ENCODE data around the gene ATF6.

ATF6 gene

DNA sequence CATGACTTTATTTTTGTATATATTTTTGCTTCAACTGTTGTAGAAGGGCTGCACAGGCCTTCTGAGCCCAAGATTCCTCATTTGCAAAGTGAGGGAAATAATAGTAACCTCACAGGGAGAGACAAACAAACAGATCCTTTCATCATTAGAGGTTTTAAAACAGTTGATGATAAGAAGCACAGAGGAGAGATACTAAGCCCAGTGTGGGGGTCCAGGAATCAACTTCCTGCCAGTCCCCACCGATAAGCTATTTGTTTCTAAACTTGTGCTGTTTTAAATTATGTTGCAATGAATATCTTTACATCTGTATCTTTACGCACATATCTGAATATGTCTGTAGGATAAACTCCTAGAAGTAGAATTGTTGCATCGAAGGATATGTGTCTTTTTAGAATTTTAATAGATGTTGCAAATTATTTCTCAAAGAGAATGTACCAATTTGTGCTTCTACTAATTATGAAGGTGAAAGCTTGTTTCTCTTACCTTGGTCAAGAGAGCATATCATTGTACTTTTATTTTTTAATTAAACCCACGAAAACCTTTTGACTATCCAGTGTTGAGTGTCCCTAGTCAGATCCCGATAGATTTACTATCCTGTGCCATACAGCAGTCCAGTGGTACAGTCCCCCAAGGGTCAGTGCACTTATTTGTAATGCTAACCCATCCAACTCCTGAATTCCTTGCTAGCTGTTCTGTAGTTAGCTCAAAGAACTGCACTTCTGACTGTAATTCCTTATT is 34.0 kb upstream of the ATF6 start:
- in situ Hi-C loops (cut with MboI; ENCODE audit: low sequenced_read_pairs), result loop anchor here (10.0 to 25.0 kb wide), 2 partner anchors 247 to 545 kb away; partner anchors contain the start of genes ADAMTS4 and B4GALT3

DNA sequence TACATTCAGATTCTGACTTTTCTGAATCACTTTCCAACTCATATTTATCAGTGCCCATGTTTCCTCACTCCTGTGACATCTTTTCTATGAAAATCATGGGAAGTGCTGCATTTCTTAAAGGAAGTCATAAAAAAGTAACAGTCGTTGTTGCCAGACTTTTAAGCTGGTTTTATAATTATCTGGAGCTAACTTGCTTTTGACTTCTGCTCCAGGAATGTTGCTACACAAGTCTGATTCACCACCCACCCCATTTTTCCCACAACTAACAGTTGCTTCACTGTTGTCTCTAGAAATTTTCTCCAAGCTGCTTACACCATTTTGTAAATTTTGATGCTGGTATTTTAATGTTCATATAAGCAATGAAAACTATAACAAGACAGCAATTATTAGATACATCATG is 32.6 kb upstream of the ATF6 start:
- in situ Hi-C loops (cut with MboI; ENCODE audit: low sequenced_read_pairs), result loop anchor here (10.0 to 25.0 kb wide), 2 partner anchors 249 to 546 kb away; partner anchors contain the start of genes ADAMTS4 and B4GALT3

DNA sequence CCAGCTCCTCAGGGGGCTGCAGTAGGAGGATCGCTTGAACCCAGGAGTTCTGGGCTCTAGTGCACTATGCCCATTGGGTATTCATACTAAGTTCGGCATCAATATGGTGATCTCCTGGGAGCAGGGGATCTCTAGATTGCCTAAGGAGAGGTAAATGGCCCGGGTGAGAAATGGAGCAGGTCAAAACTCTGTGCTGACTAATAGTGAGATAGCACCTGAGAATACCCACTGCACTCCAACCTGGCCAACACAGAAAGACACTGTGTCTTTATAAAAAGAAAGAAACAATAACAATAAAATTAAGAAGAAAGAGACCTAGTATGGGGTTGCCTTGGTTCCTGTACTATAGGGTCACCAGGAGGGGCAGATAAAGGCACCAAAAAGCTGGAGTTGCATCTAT is 30.3 kb upstream of the ATF6 start:
- in situ Hi-C loops (cut with MboI; ENCODE audit: low sequenced_read_pairs), result loop anchor here (10.0 to 25.0 kb wide), 2 partner anchors 251 to 549 kb away; partner anchors contain the start of genes ADAMTS4 and B4GALT3

DNA sequence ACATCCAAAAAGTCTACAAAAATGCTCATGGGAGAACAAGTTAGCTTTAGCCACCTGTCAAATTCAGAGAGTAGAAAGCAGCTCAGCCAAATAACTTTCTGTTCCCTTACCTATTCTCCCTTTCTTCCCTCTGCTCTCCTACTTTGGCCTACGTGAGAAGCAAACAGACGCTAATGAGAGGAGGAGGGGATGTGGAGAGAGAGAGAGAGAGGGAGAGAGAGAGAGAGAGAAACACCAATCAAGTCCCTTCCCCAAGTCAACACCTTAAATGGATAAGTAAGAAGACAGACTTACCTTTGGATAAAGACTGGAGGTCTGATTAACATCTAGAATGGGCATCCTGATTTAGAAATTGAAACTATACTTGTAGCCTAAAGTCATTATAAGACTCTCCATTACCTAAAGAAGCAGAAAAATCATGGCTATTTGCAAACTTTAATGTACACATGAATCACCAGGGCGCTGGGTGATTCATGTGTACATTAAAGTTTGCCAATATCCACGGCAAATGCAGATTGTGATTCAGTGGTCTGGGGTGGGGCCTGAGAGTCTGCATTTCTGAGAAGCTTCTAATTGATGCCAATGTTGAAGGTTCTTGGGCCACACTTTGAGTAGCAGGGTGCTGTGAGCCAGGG is 29.7 kb upstream of the ATF6 start:
- in situ Hi-C loops (cut with MboI; ENCODE audit: low sequenced_read_pairs), result loop anchor here (10.0 to 25.0 kb wide), 2 partner anchors 252 to 549 kb away; partner anchors contain the start of genes ADAMTS4 and B4GALT3

DNA sequence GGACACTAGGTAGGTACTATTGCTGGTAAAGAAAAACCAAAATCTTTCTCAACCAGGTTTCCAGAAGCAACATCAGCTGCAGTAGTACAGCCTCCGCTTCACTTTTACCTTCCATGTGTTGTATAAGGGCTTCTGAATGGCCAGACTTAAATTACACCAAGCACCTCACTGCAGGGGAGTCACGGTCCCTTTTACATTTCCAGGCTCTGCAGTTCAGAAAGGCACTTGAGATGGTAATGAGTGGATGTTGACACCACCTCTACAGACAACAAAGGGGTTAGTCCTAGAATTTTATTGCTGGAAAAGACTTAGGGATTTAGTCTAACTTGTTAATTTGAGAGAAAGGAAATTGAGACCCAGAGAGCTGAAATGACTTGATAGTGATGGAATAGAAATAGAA is 28.5 kb upstream of the ATF6 start:
- in situ Hi-C loops (cut with MboI; ENCODE audit: low sequenced_read_pairs), result loop anchor here (10.0 to 25.0 kb wide), 2 partner anchors 253 to 550 kb away; partner anchors contain the start of genes ADAMTS4 and B4GALT3

DNA sequence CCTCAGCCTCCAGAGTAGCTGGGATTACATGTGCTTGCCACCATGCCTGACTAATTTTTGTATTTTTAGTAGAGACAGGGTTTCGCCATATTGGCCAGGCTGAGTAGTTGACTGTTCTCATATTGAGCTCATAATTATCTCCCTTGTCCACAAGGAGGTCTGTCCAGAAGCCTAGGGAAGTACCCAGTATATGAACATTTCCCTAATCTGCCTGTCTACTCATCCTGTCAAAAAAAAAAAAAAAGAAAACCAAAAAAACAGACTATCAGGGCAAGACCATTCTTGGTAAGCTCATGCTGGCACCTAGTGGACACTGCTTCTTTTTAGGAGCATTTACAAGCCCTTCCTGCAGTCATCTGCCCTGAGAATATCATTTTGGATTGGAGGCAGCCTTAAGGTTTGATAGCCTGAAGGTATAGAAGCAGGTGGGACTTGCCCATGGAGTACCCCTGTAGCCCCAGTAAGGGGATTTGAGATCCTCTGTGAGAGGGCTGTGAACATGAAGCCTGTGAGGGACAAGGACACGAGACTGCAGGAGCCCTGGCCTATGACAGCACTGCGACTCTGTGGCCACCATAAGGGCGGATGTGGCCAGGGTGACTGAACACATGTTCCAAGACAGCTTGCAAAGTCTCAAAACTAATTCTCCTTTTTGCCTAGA is 27.4 kb upstream of the ATF6 start:
- in situ Hi-C loops (cut with MboI; ENCODE audit: low sequenced_read_pairs), result loop anchor here (10.0 to 25.0 kb wide), 2 partner anchors 254 to 551 kb away; partner anchors contain the start of genes ADAMTS4 and B4GALT3

DNA sequence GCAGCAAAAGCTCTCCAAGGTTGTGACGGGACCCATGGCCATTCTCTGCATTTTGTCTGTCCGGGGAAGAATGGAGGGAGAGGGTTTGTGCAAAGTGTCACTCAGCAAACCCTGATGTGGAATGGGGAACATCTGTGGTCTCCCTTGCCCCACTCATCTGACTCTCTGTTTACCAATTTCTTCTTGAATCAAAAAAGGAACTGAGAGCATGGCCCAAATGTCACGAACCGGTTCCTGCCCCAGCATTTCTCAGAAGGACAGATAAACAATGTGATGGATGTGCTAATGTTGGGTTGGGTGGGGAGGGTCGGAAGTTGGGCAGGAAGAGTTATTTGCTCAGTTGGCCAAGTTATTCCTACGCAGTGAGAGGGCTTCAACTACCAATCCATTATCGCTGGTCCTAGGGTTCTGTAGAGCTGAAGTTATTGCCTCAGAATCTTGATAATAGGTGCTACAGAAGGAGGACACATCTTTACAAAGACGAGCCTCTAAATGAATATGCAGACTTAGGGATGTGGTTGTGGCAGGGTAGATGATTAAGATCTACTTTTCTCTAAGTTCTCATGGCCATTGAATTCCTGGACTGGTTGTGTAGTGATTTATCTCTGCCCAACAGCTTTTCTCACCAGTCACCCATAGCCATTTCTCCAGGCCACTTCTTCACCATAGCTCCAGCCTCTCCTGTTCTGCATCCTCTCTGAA is 26.1 kb upstream of the ATF6 start:
- in situ Hi-C loops (cut with MboI; ENCODE audit: low sequenced_read_pairs), result loop anchor here (10.0 to 25.0 kb wide), 2 partner anchors 255 to 553 kb away; partner anchors contain the start of genes ADAMTS4 and B4GALT3

DNA sequence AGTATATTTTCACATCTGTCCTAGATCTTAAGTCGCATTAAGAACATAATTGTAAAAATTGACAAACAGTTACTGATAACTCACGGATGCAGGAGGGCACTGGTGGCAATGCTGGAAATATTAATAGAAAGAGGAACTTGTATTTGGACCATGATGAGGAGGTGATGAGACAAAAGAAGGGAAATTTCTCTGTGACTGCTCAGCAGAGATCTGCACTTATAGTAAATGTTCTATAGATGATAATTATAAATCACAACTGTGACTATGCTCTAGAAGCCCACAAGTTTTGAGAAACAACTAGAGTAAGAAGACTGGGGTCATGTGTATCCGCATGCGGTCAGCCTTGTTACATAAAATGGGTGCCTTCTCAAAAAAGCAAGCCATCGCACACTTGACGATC is 25.2 kb upstream of the ATF6 start:
- in situ Hi-C loops (cut with MboI; ENCODE audit: low sequenced_read_pairs), result loop anchor here (25.0 kb wide), 1 partner anchor 554 kb away; the partner anchor contains the start of genes ADAMTS4 and B4GALT3

DNA sequence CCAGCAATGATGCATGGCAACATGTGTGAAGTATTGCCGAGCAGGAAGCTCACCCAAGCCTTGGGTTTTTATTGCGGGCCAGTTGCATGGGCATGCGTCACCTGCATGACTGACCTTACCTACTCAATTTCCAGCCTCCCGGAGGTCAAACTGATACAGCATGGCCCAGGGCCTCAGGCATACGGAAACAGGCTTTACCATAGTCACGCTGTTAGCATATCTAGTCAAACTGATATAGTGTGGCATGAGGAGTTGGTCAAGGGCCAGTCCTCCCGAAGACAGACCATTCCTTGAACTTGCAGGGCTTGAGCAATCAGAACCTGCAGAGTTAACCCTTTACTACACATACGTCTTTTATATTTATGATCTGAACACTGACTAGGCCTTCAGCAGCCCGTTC is 22.9 kb upstream of the ATF6 start:
- in situ Hi-C loops (cut with MboI; ENCODE audit: low sequenced_read_pairs), result loop anchor here (25.0 kb wide), 1 partner anchor 556 kb away; the partner anchor contains the start of genes ADAMTS4 and B4GALT3

DNA sequence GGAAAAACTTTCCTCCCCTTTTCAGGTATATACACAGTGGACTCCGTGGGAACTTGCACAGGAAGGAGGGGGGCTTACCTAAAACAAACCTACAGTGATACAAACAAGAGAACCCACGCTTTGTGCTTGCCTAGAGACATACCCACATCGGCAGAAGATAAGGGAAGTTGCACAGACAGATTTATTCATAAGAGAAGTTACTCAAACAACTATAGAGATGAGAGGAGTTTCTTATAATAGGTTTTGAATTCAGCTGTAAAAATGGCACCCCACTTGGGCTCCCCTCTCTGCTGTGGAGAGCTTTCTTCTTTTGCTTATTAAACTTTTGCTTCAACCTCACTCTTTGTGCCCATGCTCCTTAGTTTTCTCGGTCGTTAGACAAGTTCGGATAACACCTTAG is 18.3 kb upstream of the ATF6 start:
- in situ Hi-C loops (cut with MboI; ENCODE audit: low sequenced_read_pairs), result loop anchor here (25.0 kb wide), 1 partner anchor 560 kb away; the partner anchor contains the start of genes ADAMTS4 and B4GALT3

DNA sequence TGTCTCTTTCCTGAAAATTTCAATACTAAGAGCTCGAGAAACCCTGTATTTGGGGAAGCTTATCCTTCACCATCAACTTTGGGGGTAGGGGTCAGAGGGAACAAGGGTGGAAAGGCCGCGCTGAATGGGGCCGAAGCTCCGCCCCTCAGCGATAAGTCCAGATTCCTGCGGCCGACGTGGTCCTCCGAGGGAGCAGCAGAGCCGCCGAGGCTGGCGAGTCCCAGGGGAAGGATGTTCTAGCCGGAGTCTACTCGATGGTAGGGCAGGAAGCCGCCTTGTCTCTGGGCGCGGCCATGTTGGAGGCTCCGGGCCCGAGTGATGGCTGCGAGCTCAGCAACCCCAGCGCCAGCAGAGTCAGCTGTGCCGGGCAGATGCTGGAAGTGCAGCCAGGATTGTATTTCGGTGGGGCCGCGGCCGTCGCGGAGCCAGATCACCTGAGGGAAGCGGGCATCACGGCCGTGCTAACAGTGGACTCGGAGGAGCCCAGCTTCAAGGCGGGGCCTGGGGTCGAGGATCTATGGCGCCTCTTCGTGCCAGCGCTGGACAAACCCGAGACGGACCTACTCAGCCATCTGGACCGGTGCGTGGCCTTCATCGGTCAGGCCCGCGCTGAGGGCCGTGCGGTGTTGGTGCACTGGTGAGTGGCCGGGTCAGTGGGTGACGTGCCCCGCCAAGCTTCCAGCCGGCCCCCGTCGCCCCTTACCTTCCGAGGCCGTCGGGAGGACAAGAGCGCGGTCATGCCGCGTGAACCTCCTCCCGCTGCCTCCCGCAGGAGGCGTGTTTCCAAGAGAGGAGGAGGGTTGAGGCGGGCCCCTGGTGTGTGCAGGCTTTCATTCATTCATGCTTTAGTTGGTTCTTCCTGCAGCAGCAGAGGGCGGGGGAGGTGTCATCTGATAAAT is 16.4 kb upstream of the ATF6 start, which contains the start of gene DUSP12:
DUSP12 (plus strand) TSS at position 278 of the 899 bp plus-strand sequence; CDS start at position 294, 16 bp downstream.
- in situ Hi-C loops (cut with MboI; ENCODE audit: low sequenced_read_pairs), result loop anchor here (25.0 kb wide), 1 partner anchor 562 kb away; the partner anchor contains the start of genes ADAMTS4 and B4GALT3

DNA sequence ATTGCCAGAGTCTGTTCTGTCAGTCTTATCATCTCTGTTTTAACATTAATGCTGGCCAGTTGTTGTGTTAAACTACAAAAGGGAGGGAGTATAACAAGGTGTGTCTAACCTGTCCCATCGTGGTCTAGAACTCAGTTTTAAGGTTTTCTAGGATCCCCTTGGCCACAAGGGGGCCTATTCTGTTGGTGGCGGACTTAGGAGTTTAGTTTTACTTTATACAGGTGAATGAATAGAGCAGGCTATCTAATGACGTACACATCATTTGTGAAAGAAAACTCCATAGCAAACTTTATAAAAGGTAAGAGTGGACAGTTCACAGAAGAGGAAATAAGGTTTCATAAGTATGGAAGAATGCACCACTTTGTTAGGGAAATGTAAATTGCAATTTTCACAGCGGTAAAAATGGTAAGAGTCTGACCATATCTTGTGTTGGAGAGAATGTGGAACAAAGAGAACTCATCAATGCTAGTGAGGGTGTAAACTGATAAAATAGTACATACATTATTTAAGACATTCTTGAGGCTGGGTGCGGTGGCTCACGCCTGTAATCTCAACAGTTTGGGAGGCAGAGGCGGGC is 2.5 kb upstream of the ATF6 start:
- in situ Hi-C loops (cut with MboI; ENCODE audit: low sequenced_read_pairs), result no loop called here

DNA sequence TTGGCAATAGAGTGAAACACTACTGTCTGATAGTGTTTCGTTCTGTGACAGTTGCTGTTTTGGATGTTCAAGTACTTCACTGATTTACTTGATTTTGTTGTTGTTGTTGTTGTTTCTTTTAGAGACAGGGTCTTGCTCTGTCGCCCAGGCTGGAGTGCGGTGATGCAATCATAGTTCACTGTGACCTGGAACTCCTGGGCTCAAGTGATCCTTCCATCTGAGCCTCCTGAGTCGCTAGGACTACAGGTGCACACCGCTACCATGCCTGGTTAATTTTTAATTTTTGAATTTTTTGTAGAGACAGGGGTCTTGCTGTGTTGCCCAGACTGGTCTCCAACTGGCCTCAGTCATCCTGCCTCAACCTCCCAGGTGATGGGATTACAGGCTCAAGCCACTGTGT is 2.3 kb downstream of the ATF6 start:
- in situ Hi-C loops (cut with MboI; ENCODE audit: low sequenced_read_pairs), result no loop called here

DNA sequence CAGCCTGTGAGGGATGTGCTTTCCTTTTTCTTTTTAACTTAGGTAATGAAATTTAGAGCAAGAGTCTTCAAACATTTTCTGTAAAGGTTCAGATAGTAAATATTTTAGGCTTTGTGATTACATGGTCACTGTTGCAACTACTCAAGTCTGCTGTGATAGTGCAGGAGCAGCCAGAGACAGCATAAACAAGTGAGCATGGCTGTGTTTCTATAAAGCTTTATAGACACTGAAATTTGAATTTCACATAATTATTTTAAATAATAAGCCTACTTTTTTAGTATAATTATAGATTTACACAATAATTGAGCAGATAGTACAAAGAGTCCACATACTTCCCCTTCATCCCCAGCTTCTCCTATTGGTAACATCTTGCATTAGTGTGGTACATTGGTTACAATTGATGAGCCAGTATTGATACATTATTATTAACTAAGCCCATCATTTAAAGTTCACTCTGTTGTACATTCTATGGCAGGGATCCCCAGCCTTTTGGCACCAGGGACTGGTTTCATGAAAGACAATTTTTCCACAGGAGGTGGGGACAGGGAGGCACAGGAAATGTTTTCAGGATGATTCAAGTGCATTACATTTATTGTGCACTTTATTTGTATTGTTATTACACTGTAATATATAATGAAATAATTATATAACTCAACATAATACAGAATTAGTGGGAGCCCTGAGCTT is 3.0 kb downstream of the ATF6 start:
- in situ Hi-C loops (cut with MboI; ENCODE audit: low sequenced_read_pairs), result no loop called here

DNA sequence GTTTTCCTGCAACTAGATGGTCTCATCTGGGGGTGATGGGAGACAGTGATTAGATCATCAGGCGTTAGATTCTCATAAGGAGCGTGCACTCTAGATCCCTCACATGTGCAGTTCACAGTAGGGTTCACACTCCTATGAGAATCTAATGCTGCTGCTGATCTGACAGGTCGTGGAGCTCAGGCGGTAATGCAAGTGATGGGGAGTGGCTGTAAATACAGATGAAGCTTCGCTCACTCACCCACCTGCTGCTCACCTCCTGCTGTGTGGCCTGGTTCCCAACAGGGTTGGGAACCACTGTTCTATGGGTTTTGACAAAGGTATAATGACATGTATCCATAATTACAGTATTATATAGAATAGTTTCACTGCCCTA is 3.5 kb downstream of the ATF6 start:
- in situ Hi-C loops (cut with MboI; ENCODE audit: low sequenced_read_pairs), result loop anchor here (10.0 kb wide), 1 partner anchor 255 kb away; the partner anchor contains the start of gene OLFML2B

DNA sequence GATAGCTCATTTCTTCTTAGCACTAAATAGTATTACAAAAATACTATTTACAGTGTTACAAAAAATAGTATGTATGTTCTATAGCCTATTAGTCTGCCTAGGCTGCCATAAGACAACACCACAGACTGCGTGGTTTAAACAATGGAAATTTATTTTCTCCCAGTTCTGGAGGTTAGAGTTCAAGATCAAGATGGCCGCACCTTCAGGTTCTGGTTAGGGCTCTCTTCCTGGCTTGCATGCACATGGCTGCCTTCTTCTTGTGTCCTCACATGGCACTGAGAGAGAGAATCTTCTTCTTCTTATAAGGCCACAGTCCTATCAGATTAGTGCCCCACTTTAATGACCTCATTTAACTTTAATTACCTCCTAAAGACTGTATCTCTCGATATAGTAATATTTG is 4.1 kb downstream of the ATF6 start:
- in situ Hi-C loops (cut with MboI; ENCODE audit: low sequenced_read_pairs), result loop anchor here (10.0 kb wide), 1 partner anchor 255 kb away; the partner anchor contains the start of gene OLFML2B

DNA sequence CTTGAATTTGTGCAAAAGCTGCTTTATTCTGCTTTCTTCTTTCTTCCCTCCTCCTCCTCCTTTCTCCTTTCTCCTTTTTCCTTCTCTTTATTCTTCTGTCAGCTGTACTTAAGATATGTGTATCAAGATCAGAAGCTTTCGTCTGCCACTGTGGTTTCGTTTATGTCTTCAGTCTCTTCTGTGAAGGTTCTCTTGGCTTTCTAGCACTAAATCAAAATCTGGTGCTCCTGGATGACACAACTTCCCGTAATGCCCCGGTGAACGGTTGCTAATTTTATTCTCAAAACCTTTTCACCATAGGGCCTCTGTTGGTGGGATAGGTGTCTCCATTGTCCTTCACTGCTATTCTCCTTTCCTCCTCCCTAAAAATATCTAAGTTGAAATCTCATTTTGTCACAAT is 5.0 kb downstream of the ATF6 start:
- in situ Hi-C loops (cut with MboI; ENCODE audit: low sequenced_read_pairs), result loop anchor here (10.0 kb wide), 1 partner anchor 254 kb away; the partner anchor contains the start of gene OLFML2B

DNA sequence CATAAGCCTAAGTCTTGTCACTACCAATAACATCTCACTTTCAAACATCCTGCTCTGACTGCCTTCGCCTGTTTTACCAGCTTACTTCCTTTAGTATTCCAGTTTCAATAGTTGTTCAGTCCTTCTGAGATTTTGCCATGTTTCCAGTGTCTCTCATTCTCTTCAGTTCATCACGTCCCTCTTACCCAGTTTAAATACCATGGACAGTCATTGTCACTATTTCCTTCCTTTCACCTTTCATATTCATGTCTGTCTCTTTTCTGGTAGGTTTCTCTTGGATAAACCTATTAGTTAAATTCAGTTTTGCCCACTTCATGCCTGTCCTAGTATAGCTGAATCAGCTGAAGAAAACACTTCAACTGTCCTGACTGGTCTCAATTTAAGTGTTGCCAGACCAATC is 5.9 kb downstream of the ATF6 start:
- in situ Hi-C loops (cut with MboI; ENCODE audit: low sequenced_read_pairs), result loop anchor here (10.0 kb wide), 1 partner anchor 253 kb away; the partner anchor contains the start of gene OLFML2B
